NCI-H345 treated with DMSO at 0.1 percent for 48 hours (cell line): ENCODE measurements around the gene SLC35F1.
A peak's percentile ranks its signal among the peaks of the same experiment; 100 is the strongest.

Experiments
- DNase-seq: peaks from one replicate; lab custom pipeline; 2025; ENCODE audit not compliant: unreplicated experiment; lab: John Stamatoyannopoulos, UW

SLC35F1 gene

DNA sequence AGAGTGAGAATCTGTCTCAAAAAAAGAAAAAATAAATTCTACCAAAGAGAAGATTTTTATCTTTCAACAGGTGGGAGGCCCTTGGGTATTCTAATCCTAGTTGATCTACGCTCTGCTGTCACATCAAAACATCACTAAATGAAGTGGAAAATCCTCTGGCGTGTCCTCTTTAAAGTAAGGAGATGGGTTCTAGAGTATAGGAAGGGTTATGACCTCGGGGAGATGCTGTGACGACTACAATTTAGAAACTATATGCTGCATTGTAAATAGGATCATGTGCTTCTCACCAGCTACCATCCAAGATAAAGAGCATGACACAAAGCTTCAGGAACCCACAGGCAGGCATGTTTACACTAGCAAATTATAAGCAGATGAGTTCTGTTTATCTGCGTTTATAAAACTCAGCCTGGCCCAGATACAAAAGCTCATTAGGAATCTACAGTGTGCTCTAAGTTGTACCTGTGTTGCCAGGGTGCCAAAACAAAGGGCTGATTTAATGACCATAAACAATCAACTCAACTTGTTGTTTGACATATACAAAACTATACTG, 443.9 kb downstream of the SLC35F1 start:
- DNase-seq: peak; percentile 37

DNA sequence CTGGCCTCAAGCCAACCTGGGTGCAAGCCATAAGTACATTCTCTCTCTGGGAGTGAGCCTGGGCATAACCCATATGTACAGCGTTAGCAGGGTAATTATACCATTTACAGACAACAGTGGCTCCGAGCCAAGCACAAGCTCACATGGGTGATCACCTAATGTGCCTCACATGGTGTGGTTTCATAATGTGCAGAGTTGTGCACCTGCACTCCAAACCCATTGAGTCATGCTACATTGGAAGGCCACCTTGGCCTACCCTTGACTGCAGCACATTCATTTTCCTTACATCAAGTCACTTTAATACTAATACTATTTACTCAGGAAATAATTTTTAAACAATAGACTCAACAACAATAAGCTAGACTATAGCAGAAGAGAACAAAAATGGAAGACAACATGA, 446.5 kb downstream of the SLC35F1 start:
- peak; percentile 43 for DNase-seq

GRCh38 chr6:118354641-118355040, 447.6 kb downstream of the SLC35F1 start:
- no peak for DNase-seq

- DNase-seq: no peak
These were observed 449.0 kb downstream of the SLC35F1 start for GRCh38 chr6:118356054-118356453.

DNA sequence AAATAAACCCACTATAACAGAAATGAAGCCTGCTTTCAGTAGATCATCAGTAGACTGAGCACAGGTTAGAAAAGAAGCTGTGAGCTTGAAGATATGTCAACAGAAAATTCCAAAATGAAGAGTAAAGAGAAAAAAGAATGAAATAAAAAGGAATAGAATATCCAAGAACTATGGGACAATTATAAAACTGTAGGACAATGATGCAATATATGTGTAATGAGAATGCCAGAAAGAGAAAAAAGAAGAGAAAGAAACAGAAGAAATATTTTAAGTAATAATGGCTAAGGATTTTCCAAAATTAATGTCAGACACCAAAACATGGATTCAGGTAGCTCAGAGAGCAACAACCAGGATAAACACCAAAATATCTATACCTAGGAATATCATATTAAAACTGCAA, 449.6 kb downstream of the SLC35F1 start:
- no peak for DNase-seq
